ELR (cell line): ENCODE results near the gene TBX2.
A peak's percentile ranks its signal among the peaks of the same experiment; 100 is the strongest.
"Not testable (repeated sequence)": the region's sequence is repeated elsewhere in the genome, so short reads cannot be mapped to it uniquely, and the experiment has no call there.

ENCODE experiments used
- DNase-seq: peaks from one replicate; pipeline ENCODE4 v3.0.0-alpha.2; 2015; ENCODE audit warnings: low read depth

The TBX2 gene

GRCh38 chr17:61414141-61414935 lies 14.7 kb downstream of the TBX2 start:
- DNase-seq: no peak

- no peak for DNase-seq
Measured at GRCh38 chr17:61414936-61415251, 15.3 kb downstream of the TBX2 start.

DNA sequence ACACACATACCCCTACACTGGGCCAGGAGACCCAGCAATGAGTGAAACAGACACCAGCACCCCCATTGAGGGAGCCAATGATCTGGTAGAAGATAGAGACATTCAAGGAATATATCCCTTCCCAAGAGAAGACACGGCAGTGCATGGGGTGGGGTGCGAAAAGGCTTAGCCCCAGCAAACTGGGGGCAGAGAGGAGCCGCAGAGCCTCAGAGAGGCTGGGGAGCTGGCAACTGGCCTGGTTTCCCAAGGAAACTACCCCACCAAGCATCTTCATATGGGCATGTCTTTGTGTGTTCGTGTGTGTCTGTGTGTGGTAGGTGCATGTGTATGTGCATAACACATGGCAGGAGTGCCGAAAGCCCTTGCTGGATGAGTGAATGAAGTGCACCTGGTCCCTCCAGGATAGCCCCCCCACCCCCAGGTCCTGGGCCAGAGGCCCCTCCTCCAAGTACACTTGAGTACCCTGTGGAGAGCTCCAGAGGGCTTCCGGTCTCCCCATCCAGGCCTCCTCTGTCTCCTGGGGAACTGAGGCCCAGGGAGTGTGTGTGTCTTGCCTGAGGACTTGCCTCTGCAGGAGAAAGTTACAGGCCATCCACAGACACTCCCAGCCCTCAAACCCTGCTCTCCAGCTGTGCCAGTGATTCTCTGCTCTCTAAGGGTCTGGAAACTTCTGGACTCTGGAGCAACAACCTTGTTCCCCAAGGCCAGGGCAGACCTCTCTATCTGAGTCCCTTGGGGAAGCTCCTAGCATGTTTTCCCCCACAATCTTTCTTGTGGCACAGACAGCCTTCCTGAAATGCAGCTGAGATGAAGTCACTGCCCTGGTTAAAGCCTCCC lies 15.9 kb downstream of the TBX2 start:
- DNase-seq: no peak

DNA sequence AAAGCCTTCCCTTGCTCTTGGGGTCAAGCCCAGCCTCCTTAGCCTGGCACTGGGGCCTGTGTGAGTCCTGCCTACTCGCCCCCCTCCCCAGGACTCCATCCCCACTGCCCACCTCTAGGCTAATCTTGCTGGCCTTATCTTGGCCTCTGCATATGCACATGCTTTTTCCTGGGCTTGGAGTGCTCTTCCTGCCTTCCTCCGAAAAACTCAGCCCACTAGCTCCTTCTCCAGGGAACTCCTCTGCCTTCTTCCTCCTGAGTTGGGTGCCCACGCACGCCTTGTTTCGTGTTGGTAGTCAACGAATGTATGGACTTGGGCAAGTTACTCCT lies 16.5 kb downstream of the TBX2 start:
- DNase-seq: no peak

DNA sequence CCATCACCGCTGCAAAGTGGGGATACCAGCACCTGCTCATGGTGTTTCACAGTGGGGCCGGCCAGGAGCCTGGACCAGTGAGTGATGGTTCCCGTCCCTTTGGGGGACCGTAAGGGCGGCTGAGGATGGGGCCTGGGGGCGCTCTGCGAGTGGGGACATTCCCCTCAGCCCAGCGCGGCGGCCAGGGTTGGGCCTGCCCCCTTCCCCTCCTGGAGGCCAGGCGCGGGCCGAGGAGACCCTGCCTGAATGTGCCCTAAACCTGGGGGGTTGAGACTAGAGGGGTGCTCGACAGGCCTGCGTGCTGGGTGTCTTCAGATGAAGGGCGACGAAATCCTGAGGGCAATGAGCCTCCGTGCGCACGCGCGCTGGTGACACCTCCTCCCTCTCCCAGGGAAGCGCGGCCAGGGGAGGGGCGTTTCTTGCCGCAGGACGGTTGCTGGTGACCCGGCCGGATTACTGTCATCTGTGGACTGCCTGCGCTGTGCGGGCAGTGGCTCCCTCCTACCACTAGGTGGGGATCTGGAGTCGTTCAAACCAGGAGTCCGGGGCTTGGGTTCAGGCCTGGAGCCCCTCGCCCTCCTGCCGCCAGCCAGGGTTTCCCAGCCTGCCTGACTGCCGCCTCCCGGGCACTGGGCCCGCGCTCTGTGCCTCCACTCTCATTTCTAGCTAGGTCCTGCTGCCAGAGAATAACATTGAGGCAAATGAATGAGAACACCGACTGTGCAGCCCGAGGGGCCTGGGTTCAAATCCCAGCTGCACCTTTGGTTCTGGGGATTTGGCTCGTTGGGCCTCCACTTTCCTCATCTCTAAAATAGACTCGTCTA lies 17.1 kb downstream of the TBX2 start:
- DNase-seq: peak; percentile 96

DNA sequence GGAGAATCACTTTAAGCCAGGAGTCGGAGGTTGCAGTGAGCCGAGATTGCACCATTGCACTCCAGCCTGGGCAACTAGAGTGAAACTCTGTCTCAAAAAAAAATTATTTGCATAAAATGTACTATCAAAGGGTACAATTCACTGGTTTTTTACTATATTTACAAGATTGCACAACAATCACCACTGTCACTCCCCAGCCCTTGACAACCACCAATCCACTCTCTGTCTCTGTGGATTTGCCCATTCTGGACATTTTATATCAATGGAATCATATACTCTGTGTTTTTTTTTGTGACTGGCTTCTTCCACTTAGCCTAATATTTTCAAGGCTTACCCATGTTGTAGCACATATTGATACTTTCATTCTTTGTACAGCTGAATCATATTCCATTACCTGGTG lies 18.8 kb downstream of the TBX2 start:
- DNase-seq: no peak

GRCh38 chr17:61419496-61420046 lies 19.9 kb downstream of the TBX2 start:
- DNase-seq: no peak

GRCh38 chr17:61420052-61420451 lies 20.4 kb downstream of the TBX2 start:
- no peak for DNase-seq

DNA sequence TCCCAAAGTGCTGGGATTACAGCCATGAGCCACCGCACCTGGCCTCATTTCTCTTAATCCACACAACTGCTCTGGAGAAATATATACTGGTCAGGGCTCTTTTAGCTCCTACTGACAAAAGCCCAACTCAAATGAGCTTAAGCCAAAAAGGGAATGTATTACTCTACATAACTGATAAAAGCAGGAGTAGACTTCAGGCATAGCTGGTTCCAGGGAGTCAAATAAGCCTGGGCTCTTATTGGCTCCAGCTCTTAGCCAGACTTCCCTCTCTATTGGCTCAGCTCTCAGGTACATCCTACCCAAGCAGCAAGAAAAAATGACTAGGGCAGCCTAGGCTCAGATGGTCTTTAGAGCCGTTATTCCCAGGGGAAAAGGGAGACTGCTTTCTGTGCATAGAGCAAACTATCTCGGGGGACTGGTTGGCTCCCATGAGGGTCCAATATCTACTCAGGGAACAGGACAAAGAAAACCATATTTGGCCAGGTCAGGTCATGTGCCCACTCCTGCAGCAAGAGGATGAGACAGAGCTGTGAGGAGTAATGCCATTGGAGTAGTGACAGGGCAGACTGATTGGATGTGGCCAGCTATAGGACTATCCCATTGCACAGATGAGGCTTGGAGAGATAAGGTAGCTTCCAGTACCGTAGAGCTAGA lies 21.2 kb downstream of the TBX2 start:
- no peak for DNase-seq

DNA sequence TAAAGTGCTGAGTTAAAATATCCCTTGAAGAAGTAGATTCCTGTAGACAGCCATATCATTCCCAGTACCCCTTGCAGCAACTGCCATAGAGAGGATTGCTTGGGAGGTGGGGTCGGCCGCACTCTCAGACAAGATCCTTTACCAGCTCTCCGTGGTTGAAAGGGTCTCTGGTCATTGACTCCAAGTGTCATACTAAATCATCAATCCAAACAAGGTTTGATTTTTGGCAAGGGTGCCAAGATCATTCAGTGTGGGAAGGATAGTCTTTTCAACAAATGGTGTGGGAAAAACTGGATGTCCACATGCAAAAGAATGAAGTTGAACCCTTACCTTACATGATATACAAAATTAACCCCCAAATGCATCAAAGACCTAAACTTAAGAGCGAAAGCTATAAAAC lies 21.8 kb downstream of the TBX2 start:
- no peak for DNase-seq

DNA sequence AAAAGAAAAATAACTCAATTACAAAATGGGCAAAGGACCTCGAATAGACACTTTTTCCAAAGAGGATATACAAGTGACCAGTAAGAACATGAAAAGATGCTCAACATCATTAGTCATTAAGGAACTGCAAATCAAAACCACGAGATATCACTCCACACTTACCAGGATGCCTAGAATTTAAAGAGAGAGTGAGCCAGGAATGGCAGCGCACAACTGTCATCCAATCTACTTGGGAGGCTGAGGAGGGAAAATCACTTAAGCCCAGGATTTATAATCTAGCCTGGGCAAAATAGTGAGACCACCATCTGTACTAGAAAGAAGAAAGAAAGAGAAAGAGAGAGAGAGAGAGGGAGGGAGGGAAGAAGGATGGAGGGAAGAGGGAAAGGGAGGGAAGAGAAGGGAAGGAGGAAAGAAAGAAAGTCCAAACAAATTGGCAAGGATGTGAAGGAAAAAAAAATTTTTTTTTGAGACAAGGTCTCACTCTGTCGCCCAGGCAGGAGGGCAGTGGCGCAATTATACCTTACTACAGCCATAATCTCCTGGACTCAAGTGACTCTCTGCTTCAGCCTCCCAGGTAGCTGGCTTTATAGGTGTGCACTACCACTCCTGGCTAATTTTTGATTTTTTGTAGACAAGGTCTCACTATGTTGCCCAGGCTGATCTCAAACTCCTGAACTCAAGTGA lies 22.6 kb downstream of the TBX2 start:
- no peak for DNase-seq

GRCh38 chr17:61422869-61423268 lies 23.2 kb downstream of the TBX2 start:
- DNase-seq: no peak

DNA sequence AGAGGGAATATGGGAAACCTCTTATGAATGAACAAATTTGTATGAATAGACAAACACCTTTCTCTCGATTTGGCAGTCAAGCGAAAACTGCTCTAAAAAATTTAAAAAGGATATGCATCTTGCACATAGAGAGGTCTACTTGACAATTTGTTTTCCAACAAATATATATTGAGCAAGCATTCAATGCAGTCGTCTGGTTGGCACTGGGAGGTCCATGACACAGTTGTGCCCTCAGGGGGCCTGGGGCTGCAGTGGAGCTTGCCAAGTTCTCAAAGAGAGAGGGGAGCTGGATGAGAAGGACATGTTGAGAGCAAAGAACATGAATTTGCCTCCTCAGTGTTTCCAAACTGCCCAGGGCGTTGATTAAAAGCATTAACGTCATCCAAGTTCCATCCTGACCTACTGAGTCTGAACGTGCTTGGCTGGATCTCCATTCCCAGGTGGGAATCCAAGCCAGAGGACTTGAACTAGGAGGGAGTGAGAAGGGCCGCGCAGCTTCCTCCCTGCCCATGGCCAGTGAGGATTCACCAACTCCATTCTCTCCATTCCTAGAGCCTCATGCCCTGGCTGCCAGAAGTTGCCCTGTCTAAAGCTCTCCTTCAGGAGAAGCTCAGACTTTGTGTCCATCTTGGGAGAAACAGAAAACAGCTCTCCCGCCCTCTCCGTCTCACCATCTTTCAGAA lies 24.5 kb downstream of the TBX2 start:
- DNase-seq: no peak

- peak; percentile 48 for DNase-seq
Measured at GRCh38 chr17:61425682-61426481, 26.2 kb downstream of the TBX2 start.

DNA sequence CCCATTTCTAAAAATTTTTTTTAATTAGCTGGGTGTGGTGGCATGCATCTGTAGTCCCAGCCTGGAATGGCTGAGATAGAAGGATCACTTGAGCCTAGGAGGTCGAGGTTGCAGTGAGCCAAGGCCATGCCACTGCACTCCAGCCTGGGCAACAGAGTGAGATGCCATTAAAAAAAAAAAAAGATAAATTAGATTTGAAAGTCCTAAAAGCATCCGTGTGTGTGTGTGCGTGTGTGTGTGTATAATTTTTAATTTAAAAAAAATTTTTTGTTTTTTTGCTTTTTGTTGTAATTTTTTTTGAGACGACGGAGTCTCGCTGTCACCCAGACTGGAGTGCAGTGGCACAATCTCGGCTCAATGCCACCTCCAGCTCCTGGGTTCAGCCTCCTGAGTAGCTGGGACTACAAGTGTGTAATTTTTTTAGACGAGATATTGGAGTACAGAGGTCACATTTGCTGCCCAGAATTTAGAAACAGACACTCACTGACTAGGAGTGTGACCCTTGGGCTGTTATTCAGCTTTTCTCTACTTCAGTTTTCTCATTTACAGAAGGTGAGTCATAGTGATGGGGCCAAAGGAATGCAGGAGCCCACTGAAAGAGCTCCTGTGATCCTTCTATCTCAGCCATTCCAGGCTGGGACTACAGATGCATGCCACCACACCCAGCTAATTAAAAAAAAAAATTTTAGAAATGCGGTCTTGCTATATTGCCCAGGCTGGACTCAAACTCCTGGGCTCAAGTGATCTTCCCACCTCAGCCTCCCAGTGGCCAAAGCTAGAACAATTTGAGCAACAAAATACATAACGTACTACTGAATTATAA lies 27.1 kb downstream of the TBX2 start:
- DNase-seq: peak; percentile 94

DNA sequence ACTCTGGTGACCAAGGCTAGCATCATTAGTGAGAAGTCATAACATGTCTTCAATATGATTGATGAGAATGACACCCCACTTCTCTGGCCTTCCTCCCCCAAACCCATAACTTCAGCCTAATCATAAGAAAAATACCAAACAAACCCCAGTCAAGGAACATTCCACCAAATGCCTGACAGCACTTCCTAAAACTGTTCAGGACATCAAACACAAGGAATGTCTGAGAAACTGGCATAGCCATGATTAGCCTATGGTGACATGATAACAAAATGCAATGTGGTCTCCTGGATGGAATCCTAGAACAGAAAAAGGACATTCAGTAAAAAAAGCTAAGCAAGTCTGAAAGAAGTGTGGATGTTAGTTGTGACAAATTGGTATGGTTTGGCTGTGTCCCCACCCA lies 27.9 kb downstream of the TBX2 start:
- DNase-seq: no peak

DNA sequence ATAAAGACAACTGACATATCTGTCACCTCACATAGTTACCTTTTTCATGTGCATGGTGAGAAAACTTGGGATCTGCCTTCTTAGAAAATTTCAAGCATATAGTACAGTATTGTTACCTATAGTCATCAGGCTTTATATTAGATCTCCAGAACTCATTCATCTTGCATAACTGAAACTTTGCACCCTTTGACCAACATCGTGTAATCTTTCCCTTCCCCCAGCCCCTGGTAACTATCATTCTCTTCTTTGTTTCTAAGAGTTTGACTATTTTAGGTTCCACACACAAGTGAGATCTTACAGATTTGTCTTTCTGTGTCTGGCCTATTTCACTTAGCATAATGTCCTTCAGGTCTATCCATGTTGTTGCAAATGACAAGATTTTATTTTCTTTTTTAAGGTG lies 29.6 kb downstream of the TBX2 start:
- no peak for DNase-seq

DNA sequence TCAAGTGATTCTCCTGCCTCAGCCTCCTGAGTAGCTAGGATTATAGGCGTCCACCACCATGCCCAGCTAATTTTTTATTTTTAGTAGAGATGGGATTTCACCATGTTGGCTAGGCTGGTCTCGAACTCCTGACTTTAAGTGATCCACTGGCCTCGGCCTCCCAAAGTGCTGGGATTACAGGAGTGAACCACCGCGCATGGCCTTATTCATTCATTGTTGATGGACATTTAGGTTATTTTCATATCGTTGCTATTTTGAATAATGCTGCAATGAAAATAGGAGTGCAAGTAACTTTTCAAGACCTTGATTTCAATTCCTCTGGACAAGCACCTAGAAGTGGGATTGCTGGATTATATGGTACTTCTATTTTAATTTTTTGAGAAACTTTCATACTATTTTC lies 30.2 kb downstream of the TBX2 start:
- not testable (repeated sequence) for DNase-seq
